Measurements from ENCODE around the gene RADIL.

The RADIL gene

DNA sequence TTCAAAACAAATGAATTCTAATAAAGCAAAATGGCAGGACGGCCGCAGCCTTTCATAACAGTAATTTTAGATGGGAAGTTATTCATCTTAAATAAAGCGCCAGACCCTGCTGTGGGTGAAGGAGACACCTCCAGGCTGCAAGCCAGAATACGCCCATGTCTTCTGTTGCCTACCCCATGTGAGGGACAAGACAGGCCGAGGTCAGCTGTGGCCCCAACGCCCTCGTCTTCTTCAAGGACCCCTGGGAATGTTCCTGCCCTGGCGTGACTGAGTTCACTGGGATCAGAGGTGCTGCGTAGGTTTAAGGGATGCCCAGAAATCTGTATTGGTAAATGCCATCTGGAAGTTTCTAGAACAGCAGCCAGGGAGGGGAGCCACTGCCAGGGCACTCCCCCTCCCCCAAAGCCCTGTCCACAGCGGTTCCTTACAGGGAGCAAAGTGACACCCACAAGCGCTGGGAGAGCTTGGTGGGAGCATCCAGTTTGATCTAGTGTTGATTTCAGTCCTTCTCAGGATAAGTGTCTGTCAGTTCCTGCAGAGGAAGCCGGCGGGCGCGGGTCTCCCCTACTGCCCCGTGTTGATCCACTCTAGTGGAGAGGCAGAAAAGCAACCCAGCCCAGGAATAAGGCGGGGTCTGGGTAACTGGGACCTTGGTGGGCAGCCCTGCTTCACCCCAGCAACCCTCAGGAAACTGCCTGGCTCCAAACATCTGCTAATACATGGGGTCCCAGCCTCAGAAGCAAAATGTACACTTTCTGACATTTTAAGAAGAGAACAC is 42.3 kb downstream of the RADIL start:
- TF ChIP-seq, protein P1, sequence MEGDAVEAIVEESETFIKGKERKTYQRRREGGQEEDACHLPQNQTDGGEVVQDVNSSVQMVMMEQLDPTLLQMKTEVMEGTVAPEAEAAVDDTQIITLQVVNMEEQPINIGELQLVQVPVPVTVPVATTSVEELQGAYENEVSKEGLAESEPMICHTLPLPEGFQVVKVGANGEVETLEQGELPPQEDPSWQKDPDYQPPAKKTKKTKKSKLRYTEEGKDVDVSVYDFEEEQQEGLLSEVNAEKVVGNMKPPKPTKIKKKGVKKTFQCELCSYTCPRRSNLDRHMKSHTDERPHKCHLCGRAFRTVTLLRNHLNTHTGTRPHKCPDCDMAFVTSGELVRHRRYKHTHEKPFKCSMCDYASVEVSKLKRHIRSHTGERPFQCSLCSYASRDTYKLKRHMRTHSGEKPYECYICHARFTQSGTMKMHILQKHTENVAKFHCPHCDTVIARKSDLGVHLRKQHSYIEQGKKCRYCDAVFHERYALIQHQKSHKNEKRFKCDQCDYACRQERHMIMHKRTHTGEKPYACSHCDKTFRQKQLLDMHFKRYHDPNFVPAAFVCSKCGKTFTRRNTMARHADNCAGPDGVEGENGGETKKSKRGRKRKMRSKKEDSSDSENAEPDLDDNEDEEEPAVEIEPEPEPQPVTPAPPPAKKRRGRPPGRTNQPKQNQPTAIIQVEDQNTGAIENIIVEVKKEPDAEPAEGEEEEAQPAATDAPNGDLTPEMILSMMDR (IDR thresholded peaks at IDR 0.05; ENCODE audit: low read depth, low read length): no peak
- no peak for DNase-seq (ENCODE audit: low read depth in 2 of 2)
- H3K4me3 ChIP-seq (replicated peaks in 1 of 2; ENCODE audit: low read depth in 2 of 2, low read length in 2 of 2): no peak overlapping the region

DNA sequence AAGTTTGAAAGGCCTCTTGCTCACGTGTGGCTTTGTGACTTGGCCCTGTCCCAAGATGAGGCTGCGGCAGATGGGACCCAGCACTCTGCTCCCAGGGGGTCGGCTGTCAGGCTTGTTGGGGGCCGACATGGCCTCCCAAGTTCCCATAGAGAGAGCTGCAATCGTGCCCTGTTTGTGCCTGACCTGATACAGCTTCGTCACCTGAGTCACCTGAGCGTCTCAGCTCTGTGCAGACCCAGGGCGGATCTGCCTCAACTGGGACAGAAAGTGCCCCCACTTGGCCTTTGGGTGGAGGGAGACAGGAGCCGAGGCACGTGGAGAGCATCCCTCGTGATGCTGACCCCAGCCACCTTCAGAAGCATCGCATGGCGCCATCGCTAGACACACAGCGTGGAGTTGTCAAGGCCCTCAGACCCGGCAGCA is 43.4 kb downstream of the RADIL start:
- DNase-seq (ENCODE audit: low read depth in 2 of 2): no peak
- no peak overlapping the region for H3K4me3 ChIP-seq (replicated peaks in 1 of 2; ENCODE audit: low read depth in 2 of 2, low read length in 2 of 2)
- TF ChIP-seq, protein P1 (IDR thresholded peaks at IDR 0.05; ENCODE audit: low read depth, low read length): no peak

DNA sequence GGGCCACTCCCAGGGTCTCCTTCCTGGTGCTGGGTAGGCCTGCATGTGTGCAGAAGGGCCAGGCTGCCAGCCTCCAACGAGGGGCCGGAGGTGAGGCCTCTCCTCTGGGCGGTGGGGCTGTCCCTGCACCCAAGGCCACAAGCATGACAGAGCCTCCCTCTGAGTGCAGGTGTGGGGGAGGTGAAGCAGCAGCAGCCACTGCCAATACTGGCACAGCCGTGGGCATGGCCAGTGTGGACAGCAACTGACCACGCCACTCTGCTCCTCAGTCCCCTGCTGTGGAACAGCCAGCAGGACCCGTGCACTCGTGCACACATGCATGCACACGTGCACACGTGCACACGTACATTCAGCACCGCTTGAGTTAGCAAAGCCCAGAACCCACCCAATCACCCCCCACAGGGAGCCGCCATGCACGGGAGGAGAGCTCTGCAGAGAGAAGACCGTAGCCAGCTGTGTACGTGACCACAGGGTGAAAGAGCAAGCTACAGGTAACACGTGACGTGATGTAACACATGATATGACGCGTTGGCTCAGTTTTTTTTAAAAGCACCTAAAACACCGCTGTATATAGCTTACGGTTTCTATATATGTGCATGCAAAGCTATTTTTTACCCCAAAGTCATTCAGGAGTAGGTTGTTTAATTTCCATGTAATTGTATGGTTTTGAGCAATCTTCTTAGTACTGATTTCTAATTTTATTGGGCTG is 44.7 kb downstream of the RADIL start:
- no peak for DNase-seq (ENCODE audit: low read depth in 2 of 2)
- TF ChIP-seq, protein P1 (IDR thresholded peaks at IDR 0.05; ENCODE audit: low read depth, low read length): no peak

DNA sequence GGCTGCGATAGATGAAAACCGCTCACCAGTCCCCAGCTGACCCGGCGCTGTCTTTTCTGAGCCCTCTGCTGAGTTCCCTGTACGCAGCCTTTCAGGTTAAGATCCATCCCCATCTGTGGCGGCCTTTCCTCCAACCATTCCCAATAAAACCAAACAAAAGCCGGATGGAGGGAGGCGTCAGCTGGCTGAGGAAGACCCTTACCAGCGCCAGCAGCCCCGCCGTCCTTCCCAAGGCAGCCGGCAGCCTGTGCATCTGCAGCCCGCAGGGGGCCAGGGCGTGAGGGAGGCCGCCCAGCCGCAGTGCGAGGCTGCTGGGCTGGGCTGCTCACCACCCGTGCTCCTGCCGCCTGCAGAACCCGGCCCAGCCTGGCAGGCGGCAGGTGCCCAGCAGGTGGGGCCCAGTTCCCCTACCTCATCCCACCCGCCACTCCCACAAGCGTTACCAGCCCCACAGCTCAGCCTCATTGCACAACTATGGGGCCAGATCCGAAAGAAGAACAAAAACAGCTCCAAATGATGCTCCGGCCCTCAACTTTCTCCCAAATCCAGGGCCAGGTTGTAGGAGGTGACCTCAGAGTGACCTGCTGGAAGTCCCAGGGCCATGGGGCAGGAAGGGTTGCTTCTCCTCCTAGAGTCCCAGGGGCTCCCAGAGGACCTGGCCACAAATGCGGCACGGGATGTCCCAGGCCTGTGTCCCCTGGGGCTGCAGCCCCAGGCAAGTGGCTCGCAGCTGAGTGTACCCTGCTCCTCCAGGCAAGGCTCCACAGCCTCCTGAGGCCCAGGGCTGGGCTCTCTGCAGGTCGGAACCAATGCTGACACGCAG is 45.5 kb downstream of the RADIL start:
- H3K4me3 ChIP-seq (replicated peaks in 1 of 2; ENCODE audit: low read depth in 2 of 2, low read length in 2 of 2): no peak overlapping the region
- TF ChIP-seq, protein P1 (IDR thresholded peaks at IDR 0.05; ENCODE audit: low read depth, low read length): no peak
- no peak for DNase-seq (ENCODE audit: low read depth in 2 of 2)

More for the DNA sequence above, 44.7 kb downstream of the RADIL start:
- H3K4me3 ChIP-seq (replicated peaks in 1 of 2; ENCODE audit: low read depth in 2 of 2, low read length in 2 of 2): no peak overlapping the region

DNA sequence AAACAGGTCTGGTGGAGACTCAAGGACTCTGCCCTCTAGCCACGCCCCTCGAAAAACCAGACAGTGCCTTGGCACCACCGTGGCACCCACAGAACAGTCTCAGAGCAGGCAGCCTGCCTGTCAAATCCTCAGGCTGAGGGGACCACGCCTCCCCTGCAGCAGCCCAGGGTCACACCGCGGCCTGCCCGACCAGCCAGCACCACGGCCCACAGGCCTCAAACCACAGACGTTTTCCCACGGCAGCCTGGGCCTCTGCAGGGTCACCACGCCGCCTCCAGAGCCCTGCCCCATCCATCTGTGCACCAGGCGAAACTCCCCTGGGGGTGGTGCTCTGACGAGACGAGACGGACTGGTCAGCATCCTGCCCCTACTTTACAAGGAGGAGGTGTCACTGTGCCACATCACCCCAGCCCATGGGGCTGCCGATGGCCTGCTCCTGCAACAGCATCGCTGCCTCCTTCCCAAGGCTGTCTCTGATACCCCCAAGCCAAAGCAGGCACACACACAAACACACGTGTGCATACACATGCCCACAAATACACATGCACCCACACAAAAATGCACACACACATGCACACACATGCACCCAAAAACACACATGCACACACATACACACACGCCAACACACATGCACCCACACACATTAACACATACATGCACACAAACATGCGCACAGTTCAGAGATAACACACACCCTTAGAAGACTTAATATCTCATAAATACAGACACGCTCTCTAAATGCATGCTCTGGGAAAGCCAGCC is 46.3 kb downstream of the RADIL start:
- H3K4me3 ChIP-seq (replicated peaks in 1 of 2; ENCODE audit: low read depth in 2 of 2, low read length in 2 of 2): no peak overlapping the region
- DNase-seq (ENCODE audit: low read depth in 2 of 2): peak in 1 of 2 donors; percentile 38
- TF ChIP-seq, protein P1 (IDR thresholded peaks at IDR 0.05; ENCODE audit: low read depth, low read length): no peak

DNA sequence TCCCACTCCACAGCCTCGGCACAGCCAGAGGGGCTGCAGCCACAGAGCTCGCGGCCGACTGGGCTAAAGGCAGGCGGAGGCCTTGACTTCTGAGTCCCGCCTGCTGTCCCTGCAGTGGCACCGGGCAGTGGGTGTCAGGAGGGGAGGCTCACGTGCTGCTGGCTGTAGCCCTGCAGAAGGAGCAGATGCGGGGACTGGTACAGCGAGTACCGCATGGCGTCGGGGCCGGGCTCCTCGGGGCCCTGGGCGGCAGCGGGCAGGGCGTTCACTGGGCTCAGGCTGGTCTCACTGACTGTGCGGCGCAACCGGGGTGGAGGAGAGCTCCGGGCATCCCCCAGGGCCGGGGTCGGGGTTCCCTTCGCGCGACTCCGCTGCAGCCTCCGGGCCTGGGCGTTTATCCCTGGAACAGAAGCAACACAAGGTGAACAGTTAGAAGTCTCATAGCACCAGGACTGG is 47.3 kb downstream of the RADIL start:
- no peak for DNase-seq (ENCODE audit: low read depth in 2 of 2)
- TF ChIP-seq, protein P1 (IDR thresholded peaks at IDR 0.05; ENCODE audit: low read depth, low read length): no peak
- H3K4me3 ChIP-seq (replicated peaks in 1 of 2; ENCODE audit: low read depth in 2 of 2, low read length in 2 of 2): no peak overlapping the region

Measured in cardiac fibroblast (primary cell).